Colonic mucosa (tissue), 4 donors: ENCODE results near the gene NLK. TPM values are rescaled to one million over a fixed set of nuclear protein-coding genes. Genes with fewer than 3 reads are reported as not detected.
"Not testable (repeated sequence)": the region's sequence is repeated elsewhere in the genome, so short reads cannot be mapped to it uniquely, and the experiment has no call there.

Source experiments
- DNase-seq: peaks from one replicate; pipeline ENCODE4 v3.0.0-alpha.2; 2020
- H3K27ac ChIP-seq: fragments of 200-600 bp; one replicate; pipeline ENCODE4 v1.8.0; 2021
- H3K27me3 ChIP-seq: fragments of 200-600 bp; one replicate; pipeline ENCODE4 v1.8.0; 2021
- H3K36me3 ChIP-seq: fragments of 200-600 bp; one replicate; pipeline ENCODE4 v1.8.0; 2021
- H3K4me1 ChIP-seq: fragments of 200-600 bp; one replicate; pipeline ENCODE4 v1.8.0; 2021; ENCODE audit warnings: mild to moderate bottlenecking
- H3K4me3 ChIP-seq: fragments of 200-600 bp; one replicate; pipeline ENCODE4 v1.8.0; 2021
- H3K9ac ChIP-seq, 2 donors: one replicate each; pipeline ENCODE4 v1.7.0; 2013; ENCODE audit warnings: control low read depth in 2 of 2, low read depth in 2 of 2, low read length in 2 of 2
- H3K9me3 ChIP-seq: fragments of 200-600 bp; one replicate; pipeline ENCODE4 v1.8.0; 2021
- CTCF ChIP-seq: fragments of 200-600 bp; IDR thresholded peaks from one replicate; pipeline ENCODE4 v1.8.0; 2022; ENCODE audit warnings: antibody characterized with exemption, mild to moderate bottlenecking
- intact Hi-C: fragments of 100-400 bp; cut with DNase I; formaldehyde crosslinking; loops from one replicate; pipeline ENCODE4 v1.14.1; 2022
- total RNA-seq, 2 donors: library from RNA; stranded (reverse); fragmentation: NEBNext Ultra II Directional in 1 of 2; extraction: Animal tissue kit (Norgen Biotek cat#: 25700) in 1 of 2; gene quantifications; one replicate each; pipeline ENCODE4 v1.2.1, GENCODE V29; 2021
- donor health status: healthy.
- donor health status: DM: no; HTN: no; CAD: no.
- donor health status: DM: no; HTN: no; CAD: no.

NLK gene
- total RNA-seq, 2 donors from 2014 or later: 17.2 to 20.9 TPM

GRCh38 chr17:28177351-28177750, 134.9 kb downstream of the NLK start:
- DNase-seq: no peak
- H3K4me1 ChIP-seq: no peaks in the 10 kb centered on the region
- H3K27me3 ChIP-seq: no peaks in the 10 kb centered on the region
- no peaks in the 10 kb centered on the region for H3K9me3 ChIP-seq
- no peak overlapping the region for H3K9ac ChIP-seq
- H3K27ac ChIP-seq: no peak overlapping the region
- intact Hi-C loops: no loop called here
- H3K36me3 ChIP-seq: no peaks in the 10 kb centered on the region
- H3K4me3 ChIP-seq: no peak overlapping the region
- no peak for TF ChIP-seq CTCF

- Histone ChIP-seq H3K4me3 (no peak overlapping the region), H3K27me3 (no peaks in the 10 kb centered on the region), H3K9me3 (no peaks in the 10 kb centered on the region), H3K36me3 (no peaks in the 10 kb centered on the region), H3K27ac (no peak overlapping the region), H3K9ac (no peak overlapping the region), H3K4me1 (no peaks in the 10 kb centered on the region)
- TF ChIP-seq CTCF: no peak
- no peak for DNase-seq
- intact Hi-C loops: no loop called here
Observed at GRCh38 chr17:28178800-28179199, 136.3 kb downstream of the NLK start.

- H3K27me3 ChIP-seq: no peaks in the 10 kb centered on the region
- no peaks in the 10 kb centered on the region for H3K9me3 ChIP-seq
- H3K9ac ChIP-seq: no peak overlapping the region
- no peak overlapping the region for H3K27ac ChIP-seq
- no peak for TF ChIP-seq CTCF
- intact Hi-C loops: no loop called here
- DNase-seq: no peak
- H3K36me3 ChIP-seq: no peaks in the 10 kb centered on the region
- no peaks in the 10 kb centered on the region for H3K4me1 ChIP-seq
- no peak overlapping the region for H3K4me3 ChIP-seq
Observed at GRCh38 chr17:28180449-28180848, 138.0 kb downstream of the NLK start.

GRCh38 chr17:28181568-28181967, 139.1 kb downstream of the NLK start:
- TF ChIP-seq CTCF: no peak
- no peak for DNase-seq

GRCh38 chr17:28182559-28182958, 140.1 kb downstream of the NLK start:
- no peak overlapping the region for H3K27ac ChIP-seq
- H3K36me3 ChIP-seq: no peaks in the 10 kb centered on the region
- H3K9me3 ChIP-seq: no peaks in the 10 kb centered on the region
- no peak overlapping the region for H3K9ac ChIP-seq
- intact Hi-C loops: no loop called here
- DNase-seq: no peak
- H3K4me3 ChIP-seq: no peak overlapping the region
- no peaks in the 10 kb centered on the region for H3K4me1 ChIP-seq
- H3K27me3 ChIP-seq: no peaks in the 10 kb centered on the region
- TF ChIP-seq CTCF: no peak

More at GRCh38 chr17:28181568-28181967, 139.1 kb downstream of the NLK start:
- no peak overlapping the region for H3K9ac ChIP-seq
- intact Hi-C loops: no loop called here
- no peak overlapping the region for H3K4me3 ChIP-seq
- no peak overlapping the region for H3K27ac ChIP-seq
- H3K36me3 ChIP-seq: no peaks in the 10 kb centered on the region
- no peaks in the 10 kb centered on the region for H3K27me3 ChIP-seq
- no peaks in the 10 kb centered on the region for H3K9me3 ChIP-seq
- no peaks in the 10 kb centered on the region for H3K4me1 ChIP-seq

- no peak for TF ChIP-seq CTCF
- Histone ChIP-seq H3K4me3 (no peak overlapping the region), H3K27me3 (no peaks in the 10 kb centered on the region), H3K27ac (no peak overlapping the region), H3K9ac (no peak overlapping the region), H3K9me3 (no peaks in the 10 kb centered on the region), H3K4me1 (no peaks in the 10 kb centered on the region), H3K36me3 (no peaks in the 10 kb centered on the region)
- no peak for DNase-seq
- intact Hi-C loops: no loop called here
Observed at GRCh38 chr17:28185658-28186057, 143.2 kb downstream of the NLK start.

- H3K27me3 ChIP-seq, H3K27ac ChIP-seq, H3K9me3 ChIP-seq, H3K36me3 ChIP-seq, H3K4me3 ChIP-seq, H3K9ac ChIP-seq, DNase-seq, intact Hi-C loops, H3K4me1 ChIP-seq: not testable (repeated sequence)
Observed at GRCh38 chr17:28186472-28186871, 144.0 kb downstream of the NLK start.
